Measurements from ENCODE around the gene GULP1. TPM values are rescaled to one million over a fixed set of nuclear protein-coding genes. Genes with fewer than 3 reads are reported as not detected.
"Not testable (repeated sequence)": the region's sequence is repeated elsewhere in the genome, so short reads cannot be mapped to it uniquely, and the experiment has no call there.

The GULP1 gene
- total RNA-seq, 4 donors from 2014 or later, result 14.3 to 128 (median 95.7) TPM

GRCh38 chr2:188456114-188456909, 164.6 kb downstream of the GULP1 start:
- no peak for TF ChIP-seq CTCF (IDR thresholded peaks at IDR 0.05)
- no peak for TF ChIP-seq POLR2A (IDR thresholded peaks at IDR 0.05)
- Histone ChIP-seq H3K4me1 (peaks cover 0 to 4% of the 10 kb centered on the region in 2 donors), H3K4me3 (no peak overlapping the region), H3K9me3 (no peaks in the 10 kb centered on the region), H3K27ac (no peak overlapping the region), H3K27me3 (no peaks in the 10 kb centered on the region), H3K36me3 (no peaks in the 10 kb centered on the region)
- no peak for DNase-seq
- intact Hi-C loops (cut with DNase I; ENCODE audit: low total_unique reads), result no loop called here

- no peak for DNase-seq
- H3K9me3 ChIP-seq, result no peaks in the 10 kb centered on the region
- no peaks in the 10 kb centered on the region for H3K27me3 ChIP-seq
- no peak overlapping the region for H3K27ac ChIP-seq
- H3K36me3 ChIP-seq, result no peaks in the 10 kb centered on the region
- TF ChIP-seq CTCF (IDR thresholded peaks at IDR 0.05), result no peak
- no peak for TF ChIP-seq POLR2A (IDR thresholded peaks at IDR 0.05)
- intact Hi-C loops (cut with DNase I; ENCODE audit: low total_unique reads), result no loop called here
- no peak overlapping the region for H3K4me3 ChIP-seq
- no peaks in the 10 kb centered on the region for H3K4me1 ChIP-seq
Measured at GRCh38 chr2:188459061-188459460, 167.4 kb downstream of the GULP1 start.

GRCh38 chr2:188466078-188466477, 174.4 kb downstream of the GULP1 start:
- H3K27me3 ChIP-seq; intact Hi-C loops (cut with DNase I; ENCODE audit: low total_unique reads); H3K9me3 ChIP-seq; DNase-seq; H3K4me1 ChIP-seq; H3K27ac ChIP-seq; H3K36me3 ChIP-seq; H3K4me3 ChIP-seq: not testable (repeated sequence)

- H3K27ac ChIP-seq, result no peak overlapping the region
- H3K27me3 ChIP-seq, result no peaks in the 10 kb centered on the region
- H3K9me3 ChIP-seq, result peaks cover 0 to 5% of the 10 kb centered on the region in 2 donors
- DNase-seq, result no peak
- no peaks in the 10 kb centered on the region for H3K36me3 ChIP-seq
- H3K4me1 ChIP-seq, result no peaks in the 10 kb centered on the region
- H3K4me3 ChIP-seq, result no peak overlapping the region
- intact Hi-C loops (cut with DNase I; ENCODE audit: low total_unique reads), result no loop called here
- TF ChIP-seq POLR2A (IDR thresholded peaks at IDR 0.05), result no peak
- no peak for TF ChIP-seq CTCF (IDR thresholded peaks at IDR 0.05)
Measured at GRCh38 chr2:188466761-188467160, 175.1 kb downstream of the GULP1 start.

- no peak for TF ChIP-seq CTCF (IDR thresholded peaks at IDR 0.05)
- no peak for TF ChIP-seq POLR2A (IDR thresholded peaks at IDR 0.05)
- peaks cover 0 to 5% of the 10 kb centered on the region in 2 donors for H3K9me3 ChIP-seq
- no peaks in the 10 kb centered on the region for H3K27me3 ChIP-seq
- H3K36me3 ChIP-seq, result no peaks in the 10 kb centered on the region
- no peak overlapping the region for H3K27ac ChIP-seq
- DNase-seq, result no peak
- H3K4me1 ChIP-seq, result no peaks in the 10 kb centered on the region
- intact Hi-C loops (cut with DNase I; ENCODE audit: low total_unique reads), result no loop called here
- no peak overlapping the region for H3K4me3 ChIP-seq
Measured at GRCh38 chr2:188471166-188471565, 179.5 kb downstream of the GULP1 start.

All from uterus (tissue), 4 donors.